ENCODE results near the gene SCN10A. TPM values are rescaled to one million over a fixed set of nuclear protein-coding genes. Genes with fewer than 3 reads are reported as not detected.

The SCN10A gene
- total and polyA plus RNA-seq, 9 of the 15 experiments (the other 6 are each of a cell fraction or from before 2014, with no cell fraction given), result not detected

- TF ChIP-seq ZBTB43 (CRISPR knock-in tag; IDR thresholded peaks at IDR 0.05), result peak; percentile 84; the same call in 1 of the 2 replicates
- no peak for TF ChIP-seq ETV6 (IDR thresholded peaks at IDR 0.05; ENCODE audit: borderline replicate concordance in 1 of 2, low read depth in 2 of 2, low read length in 1 of 2)
- peak; percentile 66; the same call in 1 of the 2 replicates for TF ChIP-seq ETV6 (CRISPR knock-in tag; IDR thresholded peaks at IDR 0.05; ENCODE audit: borderline replicate concordance)
- TF ChIP-seq CBX2 (IDR thresholded peaks at IDR 0.05; ENCODE audit: insufficient read depth, low read length, poor library complexity, severe bottlenecking), result no peak
- no peak for TF ChIP-seq ARID2 (IDR thresholded peaks at IDR 0.05)
- TF ChIP-seq ZNF511 (CRISPR knock-in tag; IDR thresholded peaks at IDR 0.05), result peak; percentile 99
- TF ChIP-seq ID3 (CRISPR knock-in tag; IDR thresholded peaks at IDR 0.05), result no peak
- TF ChIP-seq ID3 (tag; IDR thresholded peaks at IDR 0.05), result peak; percentile 54; the same call in 1 of the 2 replicates
- peak; percentile 75 for TF ChIP-seq ATF4 (CRISPR knock-in tag; IDR thresholded peaks at IDR 0.05)
- TF ChIP-seq ZKSCAN8 (CRISPR knock-in tag; IDR thresholded peaks at IDR 0.05), result peak; percentile 67; the same call in 1 of the 2 replicates
- 0 out of 2 replicates have a peak, but pooled peaks have one; percentile 14 for TF ChIP-seq NR2F6 (CRISPR knock-in tag; IDR thresholded peaks at IDR 0.05)
- peak; percentile 92 for TF ChIP-seq ETV5 (CRISPR knock-in tag; IDR thresholded peaks at IDR 0.05; ENCODE audit: low read depth)
- TF ChIP-seq HMBOX1 (IDR thresholded peaks at IDR 0.05), result peak; percentile 74; the same call in 1 of the 2 replicates
- TF ChIP-seq ZBTB12 (CRISPR knock-in tag; IDR thresholded peaks at IDR 0.05), result peak; percentile 58; the same call in 1 of the 2 replicates
- peak; percentile 55; the same call in 1 of the 2 replicates for TF ChIP-seq ZNF165 (CRISPR knock-in tag; IDR thresholded peaks at IDR 0.05; ENCODE audit: borderline replicate concordance)
These were observed 10.1 kb downstream of the SCN10A start (continued) for GRCh38 chr3:38805765-38806386.
